Measurements from ENCODE around the gene TRMT11. TPM values are rescaled to one million over a fixed set of nuclear protein-coding genes. Genes with fewer than 3 reads are reported as not detected.

Gene TRMT11
- total RNA-seq, 1 experiment from 2014 or later = 42.0 TPM

GRCh38 chr6:126071000-126071647 lies 84.8 kb downstream of the TRMT11 start:
- DNase-seq (ENCODE audit: extremely low read depth, low read depth) = no peak

GRCh38 chr6:126072172-126072571 lies 85.8 kb downstream of the TRMT11 start:
- no peak for DNase-seq (ENCODE audit: extremely low read depth, low read depth)

GRCh38 chr6:126072834-126073233 lies 86.5 kb downstream of the TRMT11 start:
- no peak for DNase-seq (ENCODE audit: extremely low read depth, low read depth)

- DNase-seq (ENCODE audit: extremely low read depth, low read depth) = no peak
Measured at GRCh38 chr6:126075335-126076071, 89.2 kb downstream of the TRMT11 start.

- no peak for DNase-seq (ENCODE audit: extremely low read depth, low read depth)
Measured at GRCh38 chr6:126076992-126077664, 90.8 kb downstream of the TRMT11 start.

- no peak for DNase-seq (ENCODE audit: extremely low read depth, low read depth)
Measured at GRCh38 chr6:126077810-126078776, 91.8 kb downstream of the TRMT11 start.

GRCh38 chr6:126083875-126084274 lies 97.5 kb downstream of the TRMT11 start:
- no peak for DNase-seq (ENCODE audit: extremely low read depth, low read depth)

- no peak for DNase-seq (ENCODE audit: extremely low read depth, low read depth)
Measured at GRCh38 chr6:126086560-126086959, 100.2 kb downstream of the TRMT11 start.

Small RNAs within 50 kb of the gene (small RNA-seq; reads per million reads assigned to genes)
- gene RNA5SP216 = 0 reads per million in 2 experiments

Other genes starting within 250 kb of the TRMT11 start
- gene HEY2, start 236.9 kb upstream of the TRMT11 start, total RNA-seq (2014; rRNA removed; shearing (Covaris generic)) = 0.20 TPM in 1 of 2 replicates, not detected in the other
- 248 and 250 TPM in 2 replicates for gene NCOA7, start 195.6 kb upstream of the TRMT11 start, total RNA-seq (2014; rRNA removed; shearing (Covaris generic))
- gene HINT3, start 29.8 kb upstream of the TRMT11 start, total RNA-seq (2014; rRNA removed; shearing (Covaris generic)) = 43.7 and 45.4 TPM in 2 replicates

Measured in NCI-H460 (cell line).